Measurements from ENCODE around the gene SAG.

DNA sequence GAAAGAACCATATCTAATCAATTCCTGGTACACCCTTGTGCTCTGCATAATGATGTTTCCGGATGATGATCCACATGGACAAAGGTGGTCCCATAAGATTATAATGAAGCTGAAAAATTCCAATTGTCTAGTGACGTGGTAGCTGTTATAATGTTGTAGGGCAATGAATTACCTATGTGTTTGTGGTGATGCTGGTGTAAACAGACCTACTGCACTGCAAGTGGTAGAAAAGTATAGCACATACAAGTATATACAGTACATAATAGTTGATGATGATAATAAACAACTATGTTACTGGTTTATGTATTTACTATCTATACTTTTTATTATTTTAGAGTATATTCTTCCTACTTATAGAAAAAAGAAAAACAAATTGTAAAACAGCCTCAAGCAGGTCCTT lies 55.1 kb downstream of the SAG start:
- TF ChIP-seq, protein P1, sequence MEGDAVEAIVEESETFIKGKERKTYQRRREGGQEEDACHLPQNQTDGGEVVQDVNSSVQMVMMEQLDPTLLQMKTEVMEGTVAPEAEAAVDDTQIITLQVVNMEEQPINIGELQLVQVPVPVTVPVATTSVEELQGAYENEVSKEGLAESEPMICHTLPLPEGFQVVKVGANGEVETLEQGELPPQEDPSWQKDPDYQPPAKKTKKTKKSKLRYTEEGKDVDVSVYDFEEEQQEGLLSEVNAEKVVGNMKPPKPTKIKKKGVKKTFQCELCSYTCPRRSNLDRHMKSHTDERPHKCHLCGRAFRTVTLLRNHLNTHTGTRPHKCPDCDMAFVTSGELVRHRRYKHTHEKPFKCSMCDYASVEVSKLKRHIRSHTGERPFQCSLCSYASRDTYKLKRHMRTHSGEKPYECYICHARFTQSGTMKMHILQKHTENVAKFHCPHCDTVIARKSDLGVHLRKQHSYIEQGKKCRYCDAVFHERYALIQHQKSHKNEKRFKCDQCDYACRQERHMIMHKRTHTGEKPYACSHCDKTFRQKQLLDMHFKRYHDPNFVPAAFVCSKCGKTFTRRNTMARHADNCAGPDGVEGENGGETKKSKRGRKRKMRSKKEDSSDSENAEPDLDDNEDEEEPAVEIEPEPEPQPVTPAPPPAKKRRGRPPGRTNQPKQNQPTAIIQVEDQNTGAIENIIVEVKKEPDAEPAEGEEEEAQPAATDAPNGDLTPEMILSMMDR (IDR thresholded peaks at IDR 0.05): no peak
- TF ChIP-seq POLR2A (IDR thresholded peaks at IDR 0.05) (no peak), EP300 (IDR thresholded peaks at IDR 0.05) (no peak)

All from stomach (tissue), 4 donors.